Skeletal muscle tissue (tissue), 4 donors: ENCODE data around the gene OTOGL. TPM values are rescaled to one million over a fixed set of nuclear protein-coding genes. Genes with fewer than 3 reads are reported as not detected.
A peak's percentile ranks its signal among the peaks of the same experiment; 100 is the strongest.

ENCODE experiments used
- H3K27ac ChIP-seq: one replicate; pipeline ENCODE4 v1.7.0; 2013; ENCODE audit warnings: mild to moderate bottlenecking, low read depth, low read length, inconsistent platforms
- H3K27me3 ChIP-seq, 3 donors: one replicate each; pipeline ENCODE4 v1.7.0; 2013; ENCODE audit warnings: low read length in 3 of 3; ENCODE audit not compliant: control insufficient read depth in 3 of 3, insufficient read depth in 3 of 3
- H3K36me3 ChIP-seq, 3 donors: one replicate each; pipeline ENCODE4 v1.7.0; 2013; ENCODE audit warnings: low read length in 3 of 3; ENCODE audit not compliant: control insufficient read depth in 3 of 3, insufficient read depth in 3 of 3
- H3K4me1 ChIP-seq, 3 donors: one replicate each; pipeline ENCODE4 v1.7.0; 2013; ENCODE audit warnings: low read length in 3 of 3, mild to moderate bottlenecking in 3 of 3; ENCODE audit not compliant: control insufficient read depth in 3 of 3, insufficient read depth in 3 of 3
- H3K4me3 ChIP-seq, 3 donors: one replicate each; pipeline ENCODE4 v1.7.0; 2013; ENCODE audit warnings: low read length in 3 of 3
- H3K9ac ChIP-seq, 3 donors: one replicate each; pipeline ENCODE4 v1.7.0; 2013; ENCODE audit warnings: low read length in 3 of 3, mild to moderate bottlenecking in 3 of 3, moderate library complexity in 2 of 3, low read depth in 1 of 3
- H3K9me3 ChIP-seq, 3 donors: one replicate each; pipeline ENCODE4 v1.7.0; 2013; ENCODE audit warnings: low read length in 3 of 3; ENCODE audit not compliant: control insufficient read depth in 3 of 3
- total RNA-seq: library from RNA; depleted of rRNA; stranded (reverse); fragments of >200 nt; gene quantifications from one replicate; pipeline ENCODE4 v1.2.3, GENCODE V29; 2014
- donor health status: Osteomylitis.

OTOGL gene
- total RNA-seq, result 0.52 TPM

DNA sequence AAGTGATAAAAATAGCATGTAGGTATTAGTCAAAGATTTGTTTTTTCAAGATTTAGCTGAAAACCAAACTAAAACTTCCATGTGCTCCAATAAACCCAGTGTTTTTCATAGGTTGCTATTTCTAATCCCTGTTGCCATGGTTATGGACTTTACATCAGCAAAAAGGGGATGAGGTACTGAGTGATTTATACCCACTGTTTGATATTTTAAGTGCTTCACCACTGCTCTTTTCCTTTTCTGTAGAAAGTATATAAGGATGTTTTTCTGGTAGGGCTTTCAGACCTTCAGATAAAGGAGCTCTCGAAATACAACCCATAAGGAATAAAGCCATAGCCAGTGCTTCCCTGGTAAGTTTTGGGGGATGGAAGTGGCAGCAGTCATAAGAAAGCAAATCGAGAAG is at the start of gene OTOGL:
Gene OTOGL, plus strand, starts transcription at position 279 of the 400 bp plus-strand sequence. CDS start 109,895 bp downstream, outside the sequence.
- H3K9me3 ChIP-seq, result no peaks in the 10 kb centered on the region
- no peaks in the 10 kb centered on the region for H3K27me3 ChIP-seq
- H3K27ac ChIP-seq, result no peak within 1 kb of the TSS
- H3K4me3 ChIP-seq, result no peak within 1 kb of the TSS
- peaks cover 0 to 2% (median 0%) of the 10 kb centered on the region in 3 donors for H3K4me1 ChIP-seq
- no peak within 1 kb of the TSS for H3K9ac ChIP-seq
- H3K36me3 ChIP-seq, result no peaks in the 10 kb centered on the region

GRCh38 chr12:80050236-80050635 is 49.1 kb upstream of the OTOGL start:
- H3K27me3 ChIP-seq, result no peaks in the 10 kb centered on the region
- H3K36me3 ChIP-seq, result no peaks in the 10 kb centered on the region

DNA sequence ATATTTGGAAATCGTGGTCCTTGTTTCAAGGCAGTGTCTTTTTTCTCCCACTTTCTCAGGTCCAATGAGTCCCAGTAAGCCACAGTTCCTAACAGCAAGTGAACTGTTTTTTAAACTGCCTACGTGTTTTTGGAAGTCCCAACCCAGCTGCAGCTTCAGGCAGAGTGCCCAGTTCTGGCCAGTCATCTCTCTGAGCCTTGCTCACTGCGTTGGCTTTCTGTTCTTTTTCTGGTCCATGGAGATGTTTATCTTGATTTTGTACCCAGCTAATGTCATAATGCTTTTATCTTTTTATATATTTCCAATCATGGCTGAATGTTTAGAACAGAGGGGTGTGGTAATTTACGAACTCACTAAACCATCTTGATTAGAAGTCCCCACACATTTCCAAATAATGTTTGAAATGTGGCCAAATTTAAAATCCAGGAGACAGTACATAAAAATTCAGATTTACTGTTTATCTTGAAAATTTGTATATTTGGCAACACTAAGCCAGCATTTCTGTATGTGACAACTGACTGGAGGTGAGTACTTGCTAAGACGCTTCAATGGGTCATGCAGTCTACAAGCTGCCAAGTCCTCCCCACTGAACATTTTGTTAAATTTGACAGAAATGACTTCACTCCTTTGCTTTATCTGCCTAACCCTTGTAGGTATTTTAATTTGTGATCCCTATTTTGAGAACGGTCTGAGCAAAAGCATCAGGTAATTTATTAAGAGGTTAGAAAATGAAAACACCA is 46.1 kb upstream of the OTOGL start:
- Histone ChIP-seq H3K27me3 (no peaks in the 10 kb centered on the region), H3K36me3 (no peaks in the 10 kb centered on the region), H3K27ac (peak overlapping the region; percentile 31), H3K4me3 (no peak overlapping the region), H3K9me3 (no peaks in the 10 kb centered on the region), H3K4me1 (peaks cover 0 to 2% (median 0%) of the 10 kb centered on the region in 3 donors), H3K9ac (no peak overlapping the region)

More at GRCh38 chr12:80050236-80050635, 49.1 kb upstream of the OTOGL start:
- no peak overlapping the region for H3K9ac ChIP-seq
- no peak overlapping the region for H3K4me3 ChIP-seq
- H3K4me1 ChIP-seq, result peaks cover 0 to 2% (median 0%) of the 10 kb centered on the region in 3 donors
- no peaks in the 10 kb centered on the region for H3K9me3 ChIP-seq
- H3K27ac ChIP-seq, result no peak overlapping the region

DNA sequence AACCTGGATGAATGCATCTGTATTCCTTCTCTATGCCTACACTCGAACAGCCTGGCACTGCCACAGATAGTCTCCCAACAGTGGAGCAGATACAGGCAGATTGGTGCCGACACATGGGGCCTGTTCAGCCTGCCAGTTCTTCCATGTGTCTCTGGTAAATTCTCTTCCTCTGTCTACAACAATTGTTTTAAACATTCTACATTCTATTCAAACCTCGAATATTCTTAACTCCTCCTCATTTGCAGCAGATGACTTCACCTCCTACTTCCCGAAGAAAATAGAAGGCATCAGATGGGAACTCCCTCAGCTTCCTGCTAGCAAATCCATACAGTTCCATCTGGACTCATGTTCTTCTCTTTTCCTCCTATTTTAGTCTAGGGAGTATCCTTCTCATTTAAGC is 43.1 kb upstream of the OTOGL start:
- H3K27ac ChIP-seq, result no peak overlapping the region

DNA sequence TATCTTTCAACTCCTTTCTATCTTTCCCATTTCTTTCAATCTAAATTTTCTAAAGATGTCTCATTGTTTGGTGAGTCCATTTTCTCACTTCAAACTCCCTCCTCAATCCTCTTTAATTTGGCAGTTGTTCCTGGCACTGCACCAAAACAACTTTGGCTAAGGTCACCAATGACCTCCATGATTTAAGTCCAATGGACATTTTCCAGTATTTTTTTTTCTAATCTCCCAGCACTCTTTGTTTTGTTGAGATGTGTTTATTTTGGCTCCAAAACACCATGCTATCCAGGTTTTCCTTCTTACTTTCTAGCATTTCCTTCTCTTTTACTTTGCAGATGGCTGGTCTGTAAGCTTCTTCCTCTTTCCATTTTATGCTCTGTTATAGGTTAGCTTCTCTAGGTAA is 42.5 kb upstream of the OTOGL start:
- Histone ChIP-seq H3K27ac (no peak overlapping the region), H3K4me1 (peaks cover 0 to 2% (median 0%) of the 10 kb centered on the region in 3 donors), H3K4me3 (no peak overlapping the region), H3K9me3 (no peaks in the 10 kb centered on the region), H3K36me3 (no peaks in the 10 kb centered on the region), H3K27me3 (no peaks in the 10 kb centered on the region), H3K9ac (no peak overlapping the region)

More for the DNA sequence above, 43.1 kb upstream of the OTOGL start:
- no peak overlapping the region for H3K4me3 ChIP-seq
- no peaks in the 10 kb centered on the region for H3K27me3 ChIP-seq
- no peaks in the 10 kb centered on the region for H3K9me3 ChIP-seq
- H3K9ac ChIP-seq, result no peak overlapping the region
- no peaks in the 10 kb centered on the region for H3K36me3 ChIP-seq
- peaks cover 0 to 2% (median 0%) of the 10 kb centered on the region in 3 donors for H3K4me1 ChIP-seq

DNA sequence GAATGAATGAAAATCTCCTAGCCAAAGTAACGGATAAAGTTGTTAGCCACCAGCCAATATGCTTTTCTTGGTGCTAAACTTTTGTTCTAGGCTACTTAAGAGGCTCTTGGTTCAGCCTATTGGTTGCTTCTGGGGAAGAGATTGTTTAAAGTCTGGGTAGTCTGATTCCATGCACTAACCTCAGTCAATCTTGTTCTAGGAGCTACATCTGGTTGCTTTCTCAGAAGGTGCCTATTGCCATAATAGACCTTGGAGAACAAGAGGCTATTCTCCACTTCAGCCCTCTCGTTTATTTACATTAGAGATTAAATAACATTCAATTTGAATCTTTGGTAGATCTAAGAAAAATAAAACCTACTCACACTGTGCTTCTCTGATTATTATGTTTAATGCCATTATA is 40.8 kb upstream of the OTOGL start:
- no peak overlapping the region for H3K9ac ChIP-seq
- H3K36me3 ChIP-seq, result no peaks in the 10 kb centered on the region
- no peaks in the 10 kb centered on the region for H3K27me3 ChIP-seq
- H3K27ac ChIP-seq, result no peak overlapping the region
- no peaks in the 10 kb centered on the region for H3K9me3 ChIP-seq
- H3K4me1 ChIP-seq, result no peaks in the 10 kb centered on the region
- no peak overlapping the region for H3K4me3 ChIP-seq

- no peak overlapping the region for H3K4me3 ChIP-seq
- H3K27me3 ChIP-seq, result no peaks in the 10 kb centered on the region
- no peaks in the 10 kb centered on the region for H3K9me3 ChIP-seq
- no peaks in the 10 kb centered on the region for H3K36me3 ChIP-seq
- no peak overlapping the region for H3K9ac ChIP-seq
- H3K4me1 ChIP-seq, result no peaks in the 10 kb centered on the region
- no peak overlapping the region for H3K27ac ChIP-seq
Measured at GRCh38 chr12:80059102-80059501, 40.2 kb upstream of the OTOGL start.

- no peaks in the 10 kb centered on the region for H3K9me3 ChIP-seq
- no peaks in the 10 kb centered on the region for H3K36me3 ChIP-seq
Measured at GRCh38 chr12:80059875-80060274, 39.5 kb upstream of the OTOGL start.

GRCh38 chr12:80064269-80064668 is 35.1 kb upstream of the OTOGL start:
- Histone ChIP-seq H3K9ac (no peak overlapping the region), H3K27ac (no peak overlapping the region), H3K36me3 (no peaks in the 10 kb centered on the region), H3K4me3 (no peak overlapping the region), H3K9me3 (no peaks in the 10 kb centered on the region), H3K27me3 (no peaks in the 10 kb centered on the region), H3K4me1 (no peaks in the 10 kb centered on the region)

More at GRCh38 chr12:80059875-80060274, 39.5 kb upstream of the OTOGL start:
- no peaks in the 10 kb centered on the region for H3K4me1 ChIP-seq
- H3K27ac ChIP-seq, result no peak overlapping the region
- no peak overlapping the region for H3K9ac ChIP-seq
- no peaks in the 10 kb centered on the region for H3K27me3 ChIP-seq
- H3K4me3 ChIP-seq, result no peak overlapping the region

DNA sequence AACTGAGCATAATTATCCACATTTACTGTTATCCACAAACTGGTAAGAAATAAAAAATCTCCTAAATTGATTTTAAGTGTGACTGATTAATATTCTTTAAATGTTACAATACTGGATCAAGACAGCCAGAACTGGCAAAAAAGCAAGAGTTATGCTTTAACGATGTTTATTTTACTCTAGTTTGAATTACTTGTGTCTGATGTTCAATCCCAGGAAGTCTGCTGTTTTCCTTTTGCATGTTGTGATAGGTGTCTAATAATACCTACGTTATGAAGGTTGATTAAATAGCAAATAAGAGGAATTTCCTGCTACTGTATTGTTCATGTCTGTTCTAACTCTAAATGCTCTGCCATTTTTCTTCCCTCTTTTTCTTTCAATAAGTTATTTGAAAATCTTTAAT is 34.4 kb upstream of the OTOGL start:
- Histone ChIP-seq H3K4me3 (no peak overlapping the region), H3K36me3 (no peaks in the 10 kb centered on the region), H3K9me3 (no peaks in the 10 kb centered on the region), H3K27me3 (no peaks in the 10 kb centered on the region), H3K27ac (no peak overlapping the region), H3K9ac (no peak overlapping the region), H3K4me1 (no peaks in the 10 kb centered on the region)
